HG02943 (cell line): ENCODE measurements around the gene UNC13D.
"Not testable (repeated sequence)": the region's sequence is repeated elsewhere in the genome, so short reads cannot be mapped to it uniquely, and the experiment has no call there.

Experiments used
- ATAC-seq: cut with Tn5 transposase; IDR thresholded peaks from one replicate; pipeline ENCODE4 v1.9.1; 2021; ENCODE audit warnings: mild to moderate bottlenecking, low read depth, moderate library complexity; ENCODE audit not compliant: unreplicated experiment

Gene UNC13D

GRCh38 chr17:75843577-75844529 is at the start of gene UNC13D:
UNC13D (minus strand) TSS chr17:75844404; CDS start chr17:75844337, 67 bp downstream.
- ATAC-seq, result no peak

GRCh38 chr17:75893305-75894048 is 49.3 kb upstream of the UNC13D start:
- no peak for ATAC-seq

DNA sequence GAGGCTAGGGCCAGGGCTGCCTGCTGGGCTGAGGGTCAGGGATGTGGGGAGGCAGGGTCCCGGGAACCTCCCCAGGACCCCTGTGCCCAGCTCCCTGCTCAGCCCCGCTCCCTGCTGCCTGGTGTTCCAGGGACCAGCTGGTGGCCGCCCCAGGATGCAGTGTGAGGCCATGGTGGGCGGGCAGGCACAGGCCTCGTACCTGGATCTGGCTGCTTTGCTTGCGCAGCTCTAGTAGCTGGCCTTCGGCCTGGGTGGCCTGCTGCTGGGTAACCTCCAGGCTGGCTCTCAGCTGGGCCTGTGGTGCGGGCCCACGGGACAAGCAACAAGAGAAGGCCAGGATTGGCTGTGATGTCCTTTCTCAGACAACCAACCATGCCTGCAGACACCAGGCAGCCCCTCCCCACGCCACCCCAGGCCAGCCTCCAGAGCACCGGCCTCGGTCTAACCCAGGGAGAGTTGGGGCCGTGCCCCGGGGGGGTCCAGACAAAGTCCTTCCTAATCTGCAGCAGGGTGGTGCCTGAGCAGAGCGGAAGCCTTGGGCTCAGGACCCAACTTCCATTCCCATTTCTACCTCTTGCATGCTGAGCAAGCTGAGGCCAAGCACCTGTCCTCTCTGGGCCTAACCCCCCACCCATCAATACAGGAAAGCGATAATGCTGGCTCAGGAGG is 48.5 kb upstream of the UNC13D start:
- no peak for ATAC-seq

DNA sequence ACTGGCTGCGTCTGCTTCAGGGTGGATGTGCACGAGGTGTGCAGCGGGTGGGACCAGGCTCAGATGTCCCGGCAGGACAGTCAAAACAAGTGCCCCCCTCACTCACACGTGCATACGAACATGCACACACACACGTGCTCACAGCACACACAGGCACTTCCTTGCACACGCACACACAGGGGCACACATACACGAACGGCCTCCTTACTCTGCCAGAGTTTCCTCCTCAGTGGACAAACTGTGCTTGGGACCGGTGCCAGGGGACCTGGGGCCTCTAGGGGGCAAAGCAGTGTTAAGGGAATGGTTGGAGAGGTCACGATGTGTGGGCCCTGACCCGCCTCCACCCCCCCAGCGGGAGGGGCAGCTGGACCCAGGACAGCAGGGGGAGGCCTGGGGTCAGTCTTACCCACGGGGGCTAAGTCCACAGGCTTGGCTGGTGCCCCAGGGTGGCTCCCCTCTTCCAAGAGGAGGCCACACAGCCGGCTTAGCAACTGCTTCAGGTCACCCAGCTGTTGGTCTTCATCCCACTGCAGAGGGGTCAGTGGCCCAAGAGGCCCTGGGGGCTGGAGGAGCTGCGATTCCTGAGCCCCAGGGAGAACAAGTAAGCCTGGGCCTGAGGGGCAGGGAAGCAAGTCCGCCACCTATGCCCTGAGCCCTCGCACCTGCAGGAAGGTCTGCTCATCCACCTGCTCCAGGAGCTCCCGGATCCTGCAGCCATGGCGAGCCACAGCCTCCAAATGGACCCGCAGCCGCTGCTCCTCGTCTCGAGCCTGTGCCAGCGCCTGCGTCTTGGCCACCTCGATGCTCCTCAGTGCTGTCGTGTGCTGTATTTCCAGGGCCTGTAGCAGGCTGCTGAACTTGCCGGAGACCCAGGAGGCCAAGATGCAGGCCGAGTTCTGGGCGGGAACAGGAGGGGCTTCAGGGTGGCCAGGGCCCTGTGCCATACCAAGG is 47.7 kb upstream of the UNC13D start:
- ATAC-seq, result no peak

DNA sequence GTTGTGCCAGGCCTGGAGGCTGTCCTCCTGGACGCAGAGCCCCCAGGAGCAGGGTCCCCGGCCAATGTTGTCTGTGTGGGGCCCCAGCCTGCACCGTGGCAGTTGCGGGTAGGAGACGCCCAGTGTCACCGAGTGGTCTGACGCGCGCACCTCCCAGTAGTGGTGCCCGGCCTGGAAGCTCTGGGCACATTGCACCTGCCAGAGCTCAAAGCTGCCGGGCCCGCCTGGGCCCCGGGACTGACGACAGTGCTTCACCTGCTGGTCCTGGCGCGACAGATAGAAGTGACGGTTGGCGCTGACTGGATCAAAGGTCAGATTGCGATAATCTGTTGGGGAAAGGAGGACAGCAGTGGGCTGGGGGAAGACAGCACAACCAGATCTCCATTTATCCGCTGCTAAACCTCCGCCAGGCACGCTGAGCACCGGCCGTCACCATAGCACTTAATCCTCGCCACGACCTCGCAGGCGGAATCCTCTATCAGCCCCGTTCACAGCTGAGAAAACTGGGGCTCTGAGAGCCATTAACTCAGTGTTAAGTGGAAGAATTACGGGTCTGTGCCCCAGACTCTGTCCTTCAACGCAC is 46.9 kb upstream of the UNC13D start:
- ATAC-seq, result no peak

DNA sequence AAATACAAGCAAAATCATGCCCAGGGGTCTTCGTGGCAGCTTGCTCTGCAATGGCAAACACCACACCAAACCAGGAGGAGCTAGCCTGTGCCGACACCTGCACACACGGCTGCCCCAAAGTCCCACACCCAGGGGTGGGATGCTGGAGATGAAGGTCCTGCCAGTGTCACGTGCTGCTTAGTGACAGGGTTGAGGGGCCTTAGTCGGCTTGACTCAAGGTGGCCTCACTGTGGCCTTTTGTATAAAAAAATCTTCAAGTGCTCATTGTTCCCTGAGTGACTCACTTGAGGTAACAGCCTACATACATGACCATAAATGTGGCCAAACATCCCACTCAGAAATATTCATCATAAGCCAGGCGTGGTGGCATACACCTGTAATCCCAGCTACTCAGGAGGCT is 45.2 kb upstream of the UNC13D start:
- no peak for ATAC-seq

- ATAC-seq, result no peak
These were observed 44.3 kb upstream of the UNC13D start for GRCh38 chr17:75888484-75888883.

DNA sequence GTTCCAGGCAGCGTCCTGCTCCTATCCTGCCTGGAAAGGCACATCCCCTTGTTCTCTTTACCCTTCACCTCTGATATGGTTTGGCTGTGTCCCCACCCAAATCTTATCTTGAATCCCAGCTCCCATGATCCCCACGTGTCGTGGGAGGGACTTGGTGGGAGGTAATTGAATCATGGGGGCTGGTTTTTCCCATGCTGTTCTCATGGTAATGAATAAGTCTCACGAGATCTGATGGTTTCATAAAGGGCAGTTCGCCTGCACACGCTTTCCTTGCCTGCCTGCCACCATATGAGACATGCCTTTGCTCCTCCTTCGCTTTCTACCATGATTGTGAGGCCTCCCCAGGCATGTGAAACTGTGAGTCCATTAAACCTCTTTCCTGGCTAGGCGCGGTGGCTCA is 41.7 kb upstream of the UNC13D start:
- ATAC-seq, result not testable (repeated sequence)

- no peak for ATAC-seq
These were observed 41.2 kb upstream of the UNC13D start for GRCh38 chr17:75885431-75885830.

GRCh38 chr17:75881678-75882454 is 37.7 kb upstream of the UNC13D start:
- no peak for ATAC-seq

DNA sequence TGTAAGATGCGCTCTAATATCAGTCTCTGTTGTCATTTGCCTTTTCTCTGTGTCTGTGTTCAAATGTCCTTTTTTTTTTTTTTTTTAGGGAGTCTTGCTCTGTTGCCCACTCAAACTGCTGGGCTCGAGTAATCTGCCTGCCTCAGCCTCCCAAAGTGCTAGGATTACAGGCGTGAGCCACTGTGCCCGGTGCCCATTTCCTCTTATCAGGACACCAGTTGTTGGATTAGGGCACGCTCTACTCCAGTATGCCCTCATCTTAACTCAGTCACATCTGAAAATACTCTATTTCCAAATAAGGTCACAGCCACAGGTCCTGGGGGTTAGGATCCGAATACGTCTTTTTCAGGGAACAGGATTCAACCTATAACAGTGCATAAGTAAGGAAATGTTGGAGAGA is 36.1 kb upstream of the UNC13D start:
- ATAC-seq, result no peak

- no peak for ATAC-seq
These were observed 34.2 kb upstream of the UNC13D start, which contains the start of gene TRIM47 for GRCh38 chr17:75878174-75878998. TRIM47 (minus strand) TSS chr17:75878581; CDS start chr17:75878548, 33 bp downstream.

DNA sequence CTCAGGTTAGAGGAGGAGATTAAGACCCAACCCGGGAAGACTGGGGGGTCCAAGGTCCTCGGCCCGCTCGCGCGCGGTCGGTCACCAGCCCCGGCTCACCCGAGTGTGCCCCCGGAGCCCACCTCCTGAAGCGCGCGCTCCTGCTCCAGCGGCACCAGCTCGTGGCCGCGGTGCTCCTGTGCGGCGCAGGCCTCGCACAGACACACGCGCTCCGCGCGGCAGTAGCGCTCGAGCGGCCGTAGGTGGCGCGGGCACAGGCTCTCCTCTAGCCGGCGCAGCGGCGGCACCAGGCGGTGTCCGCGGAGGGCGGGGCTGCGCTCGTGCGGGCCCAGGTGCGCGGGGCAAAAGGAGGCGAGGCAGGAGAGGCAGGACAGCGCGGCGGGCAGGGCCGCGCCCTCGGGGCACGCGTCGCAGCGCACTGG is 33.6 kb upstream of the UNC13D start:
- peak; percentile 56 for ATAC-seq

DNA sequence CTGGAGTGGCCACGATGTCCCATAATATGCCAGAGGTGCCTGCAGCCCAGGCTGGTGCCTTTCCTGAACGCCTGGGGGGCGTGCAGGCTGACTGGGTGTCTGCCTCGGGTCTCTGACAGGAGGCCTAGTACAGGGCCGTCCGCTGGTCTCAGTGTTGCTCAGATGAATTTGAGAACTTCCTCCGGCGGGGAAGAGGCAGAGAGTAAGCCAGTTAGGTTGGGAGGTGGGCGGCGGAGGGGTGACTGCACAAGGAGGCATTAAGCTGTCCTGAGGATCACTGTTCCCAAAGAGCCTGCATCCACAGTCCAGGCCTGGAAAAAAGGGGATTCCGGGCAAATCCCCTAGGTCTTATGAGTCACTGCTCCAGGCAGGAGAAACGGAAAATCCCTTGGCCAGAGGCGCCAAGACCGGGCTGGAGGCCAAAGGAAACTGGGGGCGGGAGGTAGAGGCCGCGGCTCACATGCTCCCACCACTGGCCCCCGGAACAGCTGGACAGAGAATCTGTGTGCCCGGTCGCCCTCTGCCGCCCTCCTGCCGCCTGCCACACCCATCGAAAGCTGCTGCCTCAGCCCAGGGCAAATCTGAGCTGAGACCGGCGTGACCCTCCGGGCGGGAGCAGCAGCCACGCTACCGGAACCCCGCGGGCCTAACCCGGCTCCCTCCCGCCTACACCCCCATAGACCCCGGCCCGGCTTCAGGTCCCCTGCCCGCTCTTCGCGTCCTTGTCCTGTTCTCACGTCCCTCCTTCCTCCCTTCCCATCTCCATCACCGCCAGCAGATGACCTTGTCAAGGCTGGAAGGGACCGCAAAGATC is 32.9 kb upstream of the UNC13D start:
- no peak for ATAC-seq

- no peak for ATAC-seq
These were observed 32.2 kb upstream of the UNC13D start for GRCh38 chr17:75876190-75876937.

GRCh38 chr17:75875940-75876189 is 31.7 kb upstream of the UNC13D start:
- ATAC-seq, result no peak
